ENCODE data around the gene FRMD4A. TPM values are rescaled to one million over a fixed set of nuclear protein-coding genes. Genes with fewer than 3 reads are reported as not detected.

The FRMD4A gene
- total RNA-seq, 2 experiments from 2014 or later = 7.1 to 7.2 TPM

DNA sequence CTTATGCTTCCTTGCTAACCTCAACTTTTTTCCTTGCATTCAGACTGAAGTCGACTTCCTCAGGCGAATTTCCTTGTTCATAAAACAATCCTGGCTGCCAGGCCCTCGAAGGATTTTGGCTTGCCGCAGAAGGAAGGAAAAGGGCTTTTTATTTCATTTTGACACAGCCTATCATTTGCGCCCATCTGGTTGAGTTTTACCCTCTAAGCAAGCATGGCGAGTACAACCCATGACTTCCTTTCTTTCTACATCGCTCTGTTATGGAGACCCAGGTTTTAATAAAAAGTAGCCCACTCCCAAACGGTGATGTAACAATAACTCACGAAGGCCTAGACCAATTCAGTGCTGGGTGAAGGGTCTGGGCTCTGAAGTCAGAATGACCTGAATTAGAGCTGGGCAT, 634.7 kb downstream of the FRMD4A start:
- Mint-ChIP-seq H3K4me3 (no peak overlapping the region), H3K36me3 (no peaks in the 10 kb centered on the region), H3K27me3 (peaks cover 3% of the 10 kb centered on the region), H3K27ac (no peak overlapping the region), H3K4me1 (no peaks in the 10 kb centered on the region), H3K9me3 (no peaks in the 10 kb centered on the region)
- no peak for DNase-seq

DNA sequence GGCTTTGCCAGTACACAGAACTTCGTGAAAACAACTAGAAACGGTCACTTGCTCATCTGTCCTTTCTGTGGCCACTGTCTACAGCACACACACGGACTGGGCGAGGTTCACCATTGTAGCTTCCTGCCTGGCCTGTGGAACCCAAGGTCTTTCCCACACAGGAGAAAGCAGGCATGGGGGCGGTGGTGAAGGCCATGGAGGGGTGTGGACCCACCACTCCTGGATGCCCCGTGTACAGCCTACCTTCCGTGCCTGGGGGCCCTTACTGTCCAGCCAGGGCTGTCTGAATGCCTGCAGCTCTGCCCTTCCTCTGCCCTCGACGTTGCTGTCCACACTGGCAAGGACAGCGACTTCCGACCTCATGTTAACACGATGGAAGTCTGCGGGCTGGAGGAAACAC, 635.1 kb downstream of the FRMD4A start:
- H3K27ac Mint-ChIP-seq = no peak overlapping the region
- no peak overlapping the region for H3K4me3 Mint-ChIP-seq
- no peak for DNase-seq

DNA sequence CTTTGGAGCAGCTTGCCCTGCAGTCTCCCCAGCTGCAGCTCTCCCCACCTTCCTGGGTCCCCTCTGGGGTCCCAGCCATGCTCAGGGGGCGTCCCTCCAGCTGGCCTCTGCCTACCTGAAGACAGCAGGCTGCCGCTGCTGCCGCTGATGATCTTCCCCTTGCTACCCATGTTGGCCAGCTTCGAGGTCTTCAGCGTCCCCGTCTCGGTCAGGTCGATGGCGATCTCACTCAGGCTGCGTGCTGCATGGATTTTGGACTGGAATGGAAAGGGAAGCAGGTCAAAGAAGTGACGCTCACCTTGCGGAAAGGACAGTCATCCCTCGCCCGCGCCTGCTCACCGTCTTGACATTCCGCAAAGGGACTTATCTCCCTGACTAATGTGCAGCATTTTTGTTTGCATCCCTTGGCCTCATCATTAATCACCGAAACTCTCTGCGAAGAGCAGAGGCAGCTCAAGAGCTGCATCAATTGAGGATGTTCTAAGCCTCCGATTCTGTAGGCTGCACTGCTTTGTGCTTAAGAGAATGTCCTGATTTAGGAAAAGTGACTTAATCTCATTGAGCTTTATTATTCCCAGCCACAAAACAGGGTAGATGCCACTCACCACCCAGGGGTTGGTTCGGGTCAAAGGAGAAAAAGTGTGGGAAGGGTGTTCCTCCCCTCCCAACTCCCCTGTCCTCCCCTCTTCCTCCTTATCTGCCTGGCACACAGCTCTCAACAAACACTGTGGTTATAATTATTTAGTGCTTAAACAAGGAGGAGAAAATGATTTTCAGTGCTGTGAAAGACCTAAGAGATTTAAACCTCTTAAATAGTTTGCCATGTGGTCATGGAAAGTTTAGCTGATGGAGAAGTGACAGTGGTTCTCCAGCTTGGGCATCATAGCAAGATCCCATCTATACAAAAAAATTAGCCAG, 636.7 kb downstream of the FRMD4A start:
- Mint-ChIP-seq H3K27me3 (no peaks in the 10 kb centered on the region), H3K4me1 (no peaks in the 10 kb centered on the region), H3K27ac (no peak overlapping the region), H3K4me3 (no peak overlapping the region), H3K36me3 (no peaks in the 10 kb centered on the region), H3K9me3 (no peaks in the 10 kb centered on the region)
- no peak for DNase-seq

More for the DNA sequence above, 635.1 kb downstream of the FRMD4A start:
- H3K9me3 Mint-ChIP-seq = no peaks in the 10 kb centered on the region
- no peaks in the 10 kb centered on the region for H3K4me1 Mint-ChIP-seq
- peaks cover 3% of the 10 kb centered on the region for H3K27me3 Mint-ChIP-seq
- no peaks in the 10 kb centered on the region for H3K36me3 Mint-ChIP-seq

DNA sequence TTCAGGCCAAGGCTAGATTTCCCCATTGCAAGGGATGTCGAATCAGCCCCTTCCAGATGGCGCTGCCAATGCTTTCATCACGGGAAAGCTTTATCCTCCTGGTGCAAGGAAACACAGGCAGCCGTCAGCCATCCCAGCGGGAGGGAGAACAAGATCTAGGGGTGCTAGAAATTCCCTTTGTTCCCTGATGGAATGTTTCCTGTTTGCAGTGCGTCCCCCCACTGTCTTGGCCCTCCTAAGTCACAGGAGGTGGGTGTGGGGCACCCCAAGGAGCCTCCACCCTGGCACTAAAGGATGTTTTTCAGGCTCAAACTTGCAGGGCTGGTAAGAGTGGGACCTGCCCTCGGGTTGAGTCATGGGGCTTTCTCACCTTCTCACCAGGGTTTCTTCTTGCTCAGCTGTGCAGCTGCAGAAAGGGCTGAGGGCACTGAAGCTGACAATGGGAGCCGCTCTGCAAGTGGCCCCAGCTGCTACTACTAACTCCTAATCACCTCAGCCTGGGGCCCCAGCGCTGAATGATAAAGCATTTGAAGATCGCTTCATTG, 640.4 kb downstream of the FRMD4A start:
- Mint-ChIP-seq H3K9me3 (no peaks in the 10 kb centered on the region), H3K36me3 (no peaks in the 10 kb centered on the region), H3K4me3 (no peak overlapping the region), H3K27ac (no peak overlapping the region), H3K27me3 (no peaks in the 10 kb centered on the region), H3K4me1 (no peaks in the 10 kb centered on the region)
- DNase-seq = no peak

DNA sequence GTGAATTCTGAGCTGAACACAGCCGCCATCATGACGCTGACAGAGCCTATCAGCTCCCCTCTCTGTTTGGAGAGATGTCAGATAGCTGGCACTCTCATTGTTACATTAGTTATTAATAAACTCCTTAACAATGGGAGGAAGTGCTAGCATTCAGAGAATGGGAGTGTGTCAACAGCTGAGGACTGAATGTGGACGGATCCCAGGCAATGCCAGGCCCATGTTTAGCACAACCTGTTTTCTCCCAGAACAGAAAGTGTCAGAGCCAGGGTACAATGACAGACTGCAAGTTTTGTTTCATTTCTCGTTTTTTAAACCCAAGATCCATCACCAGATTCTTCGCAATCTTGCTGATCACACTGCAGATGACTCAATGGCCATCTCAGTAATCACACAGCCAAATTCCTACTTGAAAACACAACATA, 644.4 kb downstream of the FRMD4A start:
- no peak for DNase-seq
- no peaks in the 10 kb centered on the region for H3K9me3 Mint-ChIP-seq
- H3K27ac Mint-ChIP-seq = no peak overlapping the region
- H3K27me3 Mint-ChIP-seq = peaks cover 11% of the 10 kb centered on the region
- no peaks in the 10 kb centered on the region for H3K4me1 Mint-ChIP-seq
- H3K36me3 Mint-ChIP-seq = no peaks in the 10 kb centered on the region
- no peak overlapping the region for H3K4me3 Mint-ChIP-seq

DNA sequence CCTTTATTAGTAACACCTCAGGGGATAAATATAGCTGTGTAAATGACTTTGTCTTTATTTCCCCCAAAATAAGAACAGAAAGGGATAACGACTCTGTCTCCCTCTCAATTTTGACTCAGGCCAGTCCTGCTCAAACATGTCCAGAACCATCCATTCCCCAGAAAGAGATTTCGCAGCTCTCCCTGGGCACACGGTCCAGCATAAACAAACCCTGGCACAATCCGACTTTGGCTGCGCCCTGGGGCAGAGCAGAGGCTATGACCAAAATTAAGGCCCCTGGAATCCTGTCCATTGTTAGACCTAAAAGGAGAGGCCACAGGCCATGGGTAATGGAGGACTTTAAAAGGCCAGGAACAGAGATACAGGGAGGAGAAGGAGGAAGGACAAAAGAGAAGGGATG, 644.8 kb downstream of the FRMD4A start:
- Mint-ChIP-seq H3K4me3 (no peak overlapping the region), H3K9me3 (no peaks in the 10 kb centered on the region), H3K36me3 (no peaks in the 10 kb centered on the region), H3K27ac (no peak overlapping the region), H3K4me1 (no peaks in the 10 kb centered on the region), H3K27me3 (peaks cover 11% of the 10 kb centered on the region)
- DNase-seq = no peak

DNA sequence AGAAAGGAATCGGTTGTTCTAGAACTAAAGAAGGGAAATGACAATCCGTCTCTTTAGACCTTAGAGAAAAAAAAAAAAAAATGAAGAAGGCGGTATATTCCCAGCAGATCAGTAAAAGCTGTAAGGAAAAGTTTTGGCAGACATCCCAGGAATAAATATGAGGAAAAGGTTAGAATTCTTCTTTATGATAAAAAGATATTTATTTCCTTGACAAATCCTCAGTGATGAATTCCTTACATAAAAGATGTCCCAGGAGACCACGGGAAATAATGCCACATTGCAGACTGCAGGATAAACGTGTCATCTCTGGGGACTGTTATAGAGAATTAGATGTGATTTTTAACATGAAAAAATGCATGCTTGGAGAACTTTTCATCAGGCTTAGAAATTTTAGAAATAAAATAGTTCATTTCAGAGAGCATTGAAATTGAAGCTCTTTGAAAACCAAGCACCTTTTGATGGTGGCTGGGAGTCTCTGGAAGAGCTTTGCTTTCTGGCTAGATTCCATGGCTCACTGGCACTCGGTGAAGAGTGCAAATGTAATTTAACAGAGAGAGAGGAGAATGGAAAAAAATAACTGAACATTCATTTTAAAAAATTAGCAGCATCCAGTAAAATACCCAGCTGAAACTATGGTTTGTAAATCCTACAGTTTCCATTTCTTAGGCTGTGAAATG, 645.8 kb downstream of the FRMD4A start:
- Mint-ChIP-seq H3K4me1 (no peaks in the 10 kb centered on the region), H3K27me3 (peaks cover 11% of the 10 kb centered on the region), H3K27ac (no peak overlapping the region), H3K36me3 (no peaks in the 10 kb centered on the region), H3K4me3 (no peak overlapping the region), H3K9me3 (no peaks in the 10 kb centered on the region)
- no peak for DNase-seq

DNA sequence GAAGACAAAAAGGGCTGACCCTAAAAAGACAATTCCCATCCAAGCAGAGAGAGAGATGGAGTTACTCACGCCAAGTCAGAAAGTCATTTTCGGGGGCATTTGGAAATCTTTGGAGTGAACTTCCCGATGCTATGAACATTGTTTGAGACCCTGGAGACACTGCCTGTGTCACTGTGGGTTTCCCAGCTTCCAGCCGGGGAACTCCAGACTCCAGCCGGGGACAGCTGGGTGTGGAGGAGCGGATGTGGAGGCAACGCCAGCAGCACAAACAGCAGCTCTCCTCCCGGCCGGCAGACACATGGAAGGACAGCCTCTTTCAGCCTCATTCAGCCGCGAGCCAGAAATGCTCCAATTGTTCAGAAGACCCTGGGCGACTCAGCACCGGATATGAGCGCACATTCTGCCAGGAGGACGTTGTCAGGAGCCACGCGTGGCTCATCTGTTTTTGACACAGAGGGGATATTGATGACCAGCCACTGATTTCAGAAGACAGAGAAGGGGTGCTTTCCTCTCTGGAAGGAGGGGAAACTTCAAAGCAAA, 646.4 kb downstream of the FRMD4A start:
- DNase-seq = no peak
- no peak overlapping the region for H3K4me3 Mint-ChIP-seq
- peaks cover 16% of the 10 kb centered on the region for H3K27me3 Mint-ChIP-seq
- H3K9me3 Mint-ChIP-seq = no peaks in the 10 kb centered on the region
- no peak overlapping the region for H3K27ac Mint-ChIP-seq
- no peaks in the 10 kb centered on the region for H3K36me3 Mint-ChIP-seq
- no peaks in the 10 kb centered on the region for H3K4me1 Mint-ChIP-seq

DNA sequence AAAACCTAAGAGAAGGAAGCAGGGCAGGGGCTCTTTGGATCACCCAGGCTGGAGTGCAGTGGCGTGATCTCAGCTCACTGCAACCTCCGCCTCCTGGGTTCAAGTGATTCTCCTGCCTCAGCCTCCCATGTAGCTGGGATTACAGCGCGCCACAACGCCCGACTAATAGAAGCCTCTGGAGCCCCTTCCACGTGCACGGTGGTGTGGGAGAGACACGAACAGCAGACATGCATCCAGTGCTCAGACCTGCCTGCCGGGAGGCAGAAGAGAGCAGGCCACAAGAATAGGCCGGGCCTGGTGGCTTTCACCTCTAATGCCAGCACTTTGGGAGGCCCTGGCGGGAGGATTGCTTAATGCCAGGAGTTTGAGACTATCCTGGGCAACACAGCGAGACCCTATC, 647.7 kb downstream of the FRMD4A start:
- no peak overlapping the region for H3K4me3 Mint-ChIP-seq
- H3K27ac Mint-ChIP-seq = no peak overlapping the region
- no peaks in the 10 kb centered on the region for H3K9me3 Mint-ChIP-seq
- no peaks in the 10 kb centered on the region for H3K4me1 Mint-ChIP-seq
- H3K36me3 Mint-ChIP-seq = no peaks in the 10 kb centered on the region
- peaks cover 22% of the 10 kb centered on the region for H3K27me3 Mint-ChIP-seq
- DNase-seq = no peak

DNA sequence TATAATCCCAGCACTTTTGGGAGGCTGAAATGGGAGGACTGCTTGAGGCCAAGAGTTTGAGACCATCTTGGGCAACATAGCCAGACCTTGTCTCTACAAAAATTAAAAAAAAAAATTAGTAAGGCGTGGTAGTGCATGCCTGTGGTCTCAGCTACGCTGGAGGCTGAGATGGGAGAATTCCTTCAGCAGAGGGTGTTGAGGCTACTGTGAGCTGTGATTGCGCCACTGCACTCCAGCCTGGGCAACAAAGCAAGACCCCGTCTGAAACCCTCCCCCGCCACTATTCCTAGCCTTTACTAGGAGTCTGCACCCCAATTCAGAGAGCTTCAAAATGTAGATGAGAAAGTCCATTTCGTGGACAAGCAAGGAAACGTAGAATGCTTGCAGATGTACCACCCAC, 648.8 kb downstream of the FRMD4A start:
- H3K9me3 Mint-ChIP-seq = no peaks in the 10 kb centered on the region
- H3K4me1 Mint-ChIP-seq = no peaks in the 10 kb centered on the region
- H3K4me3 Mint-ChIP-seq = no peak overlapping the region
- H3K36me3 Mint-ChIP-seq = no peaks in the 10 kb centered on the region
- peaks cover 23% of the 10 kb centered on the region for H3K27me3 Mint-ChIP-seq
- no peak for DNase-seq
- H3K27ac Mint-ChIP-seq = no peak overlapping the region

DNA sequence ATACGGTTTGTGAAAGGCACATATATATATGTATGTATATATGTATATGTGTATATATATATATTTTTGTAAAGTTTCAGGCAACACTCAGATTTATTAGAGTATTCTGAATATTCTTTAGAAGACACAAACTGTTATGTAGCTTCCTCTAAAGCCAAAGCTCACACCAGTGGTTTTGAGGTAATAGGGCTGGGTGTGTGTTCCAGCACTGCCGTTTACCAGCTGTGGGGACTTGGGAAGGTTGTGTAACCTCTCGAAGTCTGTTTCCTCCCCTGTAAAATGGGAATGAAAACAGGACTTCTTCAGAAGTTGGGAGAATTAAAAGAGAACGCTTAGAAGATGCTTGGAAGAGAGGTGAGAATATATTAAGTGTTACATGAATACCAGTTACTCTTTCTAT, 649.2 kb downstream of the FRMD4A start:
- Mint-ChIP-seq H3K27ac (no peak overlapping the region), H3K4me1 (no peaks in the 10 kb centered on the region), H3K4me3 (no peak overlapping the region), H3K27me3 (peaks cover 27% of the 10 kb centered on the region), H3K9me3 (no peaks in the 10 kb centered on the region), H3K36me3 (no peaks in the 10 kb centered on the region)
- no peak for DNase-seq

DNA sequence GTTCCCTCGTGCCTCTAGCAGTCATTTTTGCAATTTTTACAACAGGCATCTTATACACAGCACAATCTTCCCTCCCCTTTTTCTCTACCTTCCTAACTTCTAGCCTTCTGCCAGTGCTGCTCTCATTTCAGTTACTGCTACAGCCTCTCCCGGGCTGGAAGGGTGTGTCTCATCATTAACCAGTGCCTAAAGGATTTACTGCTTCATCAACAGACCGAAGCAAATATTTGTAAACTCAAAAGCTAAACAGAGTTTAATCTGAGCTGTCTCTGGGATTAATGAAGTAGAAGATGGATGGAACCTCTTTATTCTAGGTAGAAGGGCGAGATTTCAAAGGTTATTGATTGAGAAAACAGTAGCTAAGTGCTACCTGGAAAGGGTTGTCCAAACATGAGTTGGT, 649.6 kb downstream of the FRMD4A start:
- Mint-ChIP-seq H3K27me3 (peaks cover 27% of the 10 kb centered on the region), H3K4me3 (no peak overlapping the region), H3K9me3 (no peaks in the 10 kb centered on the region), H3K4me1 (no peaks in the 10 kb centered on the region), H3K27ac (no peak overlapping the region), H3K36me3 (no peaks in the 10 kb centered on the region)
- DNase-seq = no peak

DNA sequence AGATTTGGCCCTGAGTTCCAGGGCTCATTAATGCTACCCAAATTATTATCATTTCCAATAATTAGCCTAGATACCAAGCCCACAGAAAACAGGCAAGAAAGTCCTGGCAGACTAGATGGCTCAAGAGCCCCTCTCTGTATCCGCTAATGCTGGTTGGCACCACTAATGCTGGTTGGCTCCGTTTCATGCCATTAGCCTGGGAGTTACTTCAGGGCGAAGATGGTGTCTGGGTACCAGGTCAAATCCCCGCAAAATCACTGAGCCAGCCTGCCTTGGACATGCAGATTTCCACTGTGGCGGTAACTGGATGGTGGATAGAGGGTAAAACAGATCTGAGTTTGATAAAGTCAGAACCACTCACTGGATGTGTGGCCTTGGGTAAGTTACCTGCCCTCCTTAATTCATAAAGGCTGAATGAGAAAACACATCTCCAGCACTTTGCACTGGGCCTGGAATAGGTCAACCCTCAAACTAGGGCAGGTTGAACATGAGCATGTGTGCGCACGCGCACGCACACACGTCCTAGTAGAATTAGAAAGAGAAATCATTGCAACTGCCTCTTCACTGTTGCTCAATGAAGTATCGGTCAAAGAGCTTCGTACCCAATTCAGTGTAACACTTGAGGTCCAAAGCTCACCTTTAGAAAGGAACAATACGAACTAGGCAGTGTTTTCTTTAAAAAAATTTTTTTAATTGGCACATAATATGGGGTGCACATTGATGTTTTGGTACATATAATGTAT, 652.5 kb downstream of the FRMD4A start:
- Mint-ChIP-seq H3K27me3 (peaks cover 21% of the 10 kb centered on the region), H3K36me3 (no peaks in the 10 kb centered on the region), H3K4me1 (no peaks in the 10 kb centered on the region), H3K27ac (no peak overlapping the region), H3K9me3 (no peaks in the 10 kb centered on the region), H3K4me3 (no peak overlapping the region)
- no peak for DNase-seq

DNA sequence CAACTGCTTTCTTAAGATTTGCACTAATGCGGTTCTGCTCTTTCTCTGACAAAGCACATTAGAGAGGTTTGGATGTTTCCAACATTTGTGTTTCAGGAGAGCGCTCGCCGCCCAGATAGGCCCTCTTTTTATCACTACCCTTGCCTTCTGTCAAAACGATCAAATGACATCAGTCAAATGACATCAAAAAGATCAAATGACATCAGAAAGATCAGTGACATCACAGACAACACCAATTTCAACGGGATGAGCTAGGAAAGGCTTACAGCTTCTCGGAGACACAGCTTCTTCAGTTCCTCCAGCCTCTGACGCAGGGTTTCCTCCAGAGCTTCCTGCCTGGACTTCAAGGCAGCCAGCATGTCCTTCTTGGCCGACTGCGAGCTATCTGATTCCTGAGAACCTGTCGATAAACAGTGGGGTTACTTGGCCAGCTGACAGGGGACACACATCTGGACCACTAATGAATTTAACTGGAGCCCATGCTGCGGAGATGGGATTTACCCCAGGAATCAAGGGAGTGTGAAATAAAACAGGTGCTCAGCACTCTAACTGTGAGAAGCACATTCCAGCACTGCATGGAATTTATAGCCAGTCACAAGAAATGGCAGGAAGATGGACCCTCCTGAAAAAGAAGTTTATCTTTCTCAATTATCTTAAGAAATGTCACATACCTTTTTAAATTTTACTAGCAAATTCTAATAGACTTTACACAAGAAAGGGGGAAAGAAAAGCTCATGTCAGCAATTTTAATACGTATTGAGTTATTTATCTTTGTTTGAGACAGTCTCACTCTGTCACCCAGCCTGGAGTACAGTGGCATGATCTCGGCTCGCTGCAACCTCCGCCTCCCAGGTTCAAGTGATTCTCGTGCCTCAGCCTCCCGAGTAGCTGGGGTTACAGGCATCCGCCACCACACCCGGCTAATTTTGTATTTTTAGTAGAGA, 655.8 kb downstream of the FRMD4A start:
- Mint-ChIP-seq H3K27me3 (peaks cover 16% of the 10 kb centered on the region), H3K4me1 (no peaks in the 10 kb centered on the region), H3K36me3 (no peaks in the 10 kb centered on the region), H3K4me3 (no peak overlapping the region), H3K9me3 (no peaks in the 10 kb centered on the region), H3K27ac (no peak overlapping the region)
- no peak for DNase-seq
